IMR-90 (cell line): ENCODE results near the gene PELI1. TPM values are rescaled to one million over a fixed set of nuclear protein-coding genes. Genes with fewer than 3 reads are reported as not detected.

Source experiments
- ATAC-seq: fragments of 200-7000 bp; cut with Tn5 transposase; 2 replicates; pipeline ENCODE4 v1.9.1; 2020; ENCODE audit warnings: low read depth, mild to moderate bottlenecking, moderate library complexity
- BruUV-seq: library from RNA; stranded (reverse); fragments of 400-500 nt; replicated peaks from 2 replicates; lab custom pipeline; 2021; lab: Mats Ljungman, UMichigan
- CTCF ChIA-PET: fragments of 300-600 bp; formaldehyde crosslinking; extraction: SDS; loops from one replicate; lab custom pipeline; 2021; ENCODE audit warnings: antibody characterized with exemption; lab: Yijun Ruan, JAX
- POLR2A ChIA-PET: fragments of 300-600 bp; sonication (Branson Sonifier 250); formaldehyde crosslinking; loops from one replicate; lab custom pipeline; 2022; ENCODE audit warnings: antibody characterized with exemption; ENCODE audit not compliant: unreplicated experiment; lab: Charles Lee
- DNase-seq: peaks from one replicate; pipeline ENCODE4 v3.0.0; 2013
- H2AFZ ChIP-seq: replicated peaks from 2 replicates; pipeline ENCODE3; 2013; ENCODE audit warnings: low read length, mild to moderate bottlenecking; ENCODE audit not compliant: poor library complexity
- H2AK5ac ChIP-seq: 2 replicates; pipeline ENCODE4 v1.6.1; 2013; ENCODE audit warnings: low read depth, low read length, inconsistent platforms
- H2AK9ac ChIP-seq: replicated peaks from 2 replicates; pipeline ENCODE3; 2013; ENCODE audit warnings: mild to moderate bottlenecking, low read depth, low read length, moderate library complexity; ENCODE audit not compliant: poor library complexity
- H2BK120ac ChIP-seq: 2 replicates; pipeline ENCODE4 v1.6.1; 2013; ENCODE audit warnings: low read depth, low read length, inconsistent platforms
- H2BK15ac ChIP-seq: 3 replicates; pipeline ENCODE4 v1.6.1; 2013; ENCODE audit warnings: low read depth, low read length, inconsistent platforms
- H2BK20ac ChIP-seq: 2 replicates; pipeline ENCODE4 v1.6.1; 2013; ENCODE audit warnings: low read depth, mild to moderate bottlenecking, inconsistent platforms, low read length, moderate library complexity
- H2BK5ac ChIP-seq: 2 replicates; pipeline ENCODE4 v1.6.1; 2013; ENCODE audit warnings: mild to moderate bottlenecking, low read depth, low read length, inconsistent platforms; ENCODE audit not compliant: poor library complexity, severe bottlenecking
- H3K14ac ChIP-seq: replicated peaks from 2 replicates; pipeline ENCODE4 v1.6.1; 2013; ENCODE audit warnings: low read depth, low read length, inconsistent platforms
- H3K18ac ChIP-seq: 2 replicates; pipeline ENCODE4 v1.6.1; 2013; ENCODE audit warnings: low read depth, low read length, control low read depth
- H3K23ac ChIP-seq: 2 replicates; pipeline ENCODE4 v1.6.1; 2013; ENCODE audit warnings: low read depth, low read length, inconsistent platforms
- H3K27ac ChIP-seq: 2 replicates; pipeline ENCODE4 v1.5.1; 2013; ENCODE audit warnings: mild to moderate bottlenecking, control low read depth, low read length; ENCODE audit not compliant: insufficient read depth
- H3K27me3 ChIP-seq: 2 replicates; pipeline ENCODE4 v1.6.1; 2013; ENCODE audit warnings: low read length; ENCODE audit not compliant: control insufficient read depth, insufficient read depth
- H3K36me3 ChIP-seq: 2 replicates; pipeline ENCODE4 v1.6.1; 2013; ENCODE audit warnings: low read length, mixed read lengths; ENCODE audit not compliant: control insufficient read depth, insufficient read depth
- H3K4ac ChIP-seq: 2 replicates; pipeline ENCODE4 v1.6.1; 2013; ENCODE audit warnings: low read depth, low read length, inconsistent platforms
- H3K4me1 ChIP-seq: 2 replicates; pipeline ENCODE4 v1.6.1; 2013; ENCODE audit warnings: low read length, mixed read lengths; ENCODE audit not compliant: control insufficient read depth, insufficient read depth
- H3K4me2 ChIP-seq: 2 replicates; pipeline ENCODE4 v1.6.1; 2013; ENCODE audit warnings: low read depth, mild to moderate bottlenecking, control low read depth, low read length, moderate library complexity
- H3K4me3 ChIP-seq: 2 replicates; pipeline ENCODE4 v1.5.1; 2013; ENCODE audit warnings: low read depth, mild to moderate bottlenecking, control low read depth, low read length, moderate library complexity; ENCODE audit not compliant: insufficient read depth
- H3K56ac ChIP-seq: 2 replicates; pipeline ENCODE4 v1.6.1; 2013; ENCODE audit warnings: low read length, inconsistent platforms; ENCODE audit not compliant: insufficient read depth; ENCODE audit errors: extremely low read depth
- H3K79me1 ChIP-seq, 2 experiments: 2 replicates each; pipeline ENCODE4 v1.6.1; 2013; ENCODE audit warnings: low read length in 2 of 2, inconsistent platforms in 1 of 2, low read depth in 1 of 2
- H3K9ac ChIP-seq: 2 replicates; pipeline ENCODE4 v1.6.1; 2013; ENCODE audit warnings: low read depth, low read length, control low read depth
- H3K9me1 ChIP-seq: 2 replicates; pipeline ENCODE4 v1.6.1; 2013; ENCODE audit warnings: low read length, inconsistent platforms; ENCODE audit not compliant: insufficient read depth
- H3K9me3 ChIP-seq: 2 replicates; pipeline ENCODE4 v1.6.1; 2013; ENCODE audit warnings: low read length; ENCODE audit not compliant: control insufficient read depth, insufficient read depth
- H4K20me1 ChIP-seq: 2 replicates; pipeline ENCODE4 v1.6.1; 2013; ENCODE audit warnings: low read length, inconsistent platforms; ENCODE audit not compliant: insufficient read depth
- H4K5ac ChIP-seq: 2 replicates; pipeline ENCODE4 v1.6.1; 2013; ENCODE audit warnings: mild to moderate bottlenecking, low read depth, low read length, control low read depth
- H4K8ac ChIP-seq, 2 experiments: 2 replicates each; pipeline ENCODE4 v1.6.1; 2013; ENCODE audit warnings: low read depth in 2 of 2, low read length in 2 of 2, control low read depth in 1 of 2, inconsistent platforms in 1 of 2
- H4K91ac ChIP-seq: 2 replicates; pipeline ENCODE4 v1.6.1; 2013; ENCODE audit warnings: low read depth, low read length, inconsistent platforms; ENCODE audit not compliant: insufficient read depth
- CEBPB ChIP-seq: IDR thresholded peaks from 2 replicates; pipeline ENCODE4 v1.6.1; 2012; ENCODE audit warnings: low read depth, low read length, improper control_type of control experiment
- CHD1 ChIP-seq: IDR thresholded peaks from 2 replicates; pipeline ENCODE4 v1.6.1; 2012; ENCODE audit warnings: low read depth, low read length, improper control_type of control experiment
- FOS ChIP-seq: fragments of 150-350 bp; IDR thresholded peaks from 2 replicates; pipeline ENCODE4 v1.6.1; 2016; ENCODE audit warnings: low read depth, low read length
- MAFK ChIP-seq: IDR thresholded peaks from 2 replicates; pipeline ENCODE4 v1.6.1; 2012; ENCODE audit warnings: low read depth, low read length, improper control_type of control experiment
- MAZ ChIP-seq: IDR thresholded peaks from 2 replicates; pipeline ENCODE4 v1.6.1; 2012; ENCODE audit warnings: low read depth, mild to moderate bottlenecking, low read length, improper control_type of control experiment, moderate library complexity, borderline replicate concordance
- MXI1 ChIP-seq: IDR thresholded peaks from 2 replicates; pipeline ENCODE4 v1.6.1; 2012; ENCODE audit warnings: low read depth, mild to moderate bottlenecking, low read length, moderate library complexity, borderline replicate concordance
- NFE2L2 ChIP-seq: fragments of 150-350 bp; IDR thresholded peaks from 2 replicates; pipeline ENCODE4 v1.6.1; 2016; ENCODE audit warnings: low read depth, mild to moderate bottlenecking, low read length
- POLR2A ChIP-seq: IDR thresholded peaks from 2 replicates; pipeline ENCODE4 v1.6.1; 2012; ENCODE audit warnings: mild to moderate bottlenecking, low read depth, low read length
- RAD21 ChIP-seq: IDR thresholded peaks from 2 replicates; pipeline ENCODE4 v1.6.1; 2012; ENCODE audit warnings: low read length, improper control_type of control experiment
- RCOR1 ChIP-seq: IDR thresholded peaks from 2 replicates; pipeline ENCODE4 v1.6.1; 2012; ENCODE audit warnings: mild to moderate bottlenecking, low read length, improper control_type of control experiment; ENCODE audit not compliant: insufficient replicate concordance
- RFX5 ChIP-seq: IDR thresholded peaks from 2 replicates; pipeline ENCODE4 v1.8.0; 2012; ENCODE audit warnings: low read depth, mild to moderate bottlenecking, low read length, moderate library complexity
- USF2 ChIP-seq: fragments of 150-350 bp; IDR thresholded peaks from 2 replicates; pipeline ENCODE4 v1.6.1; 2017; ENCODE audit warnings: mild to moderate bottlenecking, antibody characterized with exemption, low read length, low read depth
- WGBS, 2 experiments: methylation state at CpG; one replicate each; pipeline versions ENCODE4 v1.1.5 to v1.1.7; 2013; ENCODE audit warnings: missing lambda C conversion rate in 2 of 2; ENCODE audit not compliant: insufficient read length in 1 of 2; ENCODE audit errors: extremely low coverage in 2 of 2; 5-methylcytosine and 5-hydroxymethylcytosine counted together
- dilution Hi-C: fragments of 300-500 bp; cut with HindIII; formaldehyde crosslinking; loops from one replicate; pipeline ENCODE4 v1.14.3; 2018; ENCODE audit warnings: low sequenced_read_pairs; ENCODE audit not compliant: unreplicated experiment
- in situ Hi-C: fragments of 300-500 bp; cut with MboI; formaldehyde crosslinking; loops from 3 replicates; pipeline ENCODE4 v1.14.3; 2019; ENCODE audit warnings: low sequenced_read_pairs, inconsistent platforms, mixed read lengths
- intact Hi-C: fragments of 100-400 bp; cut with micrococcal nuclease; formaldehyde crosslinking; loops from 2 replicates; pipeline ENCODE4 v1.10.0; 2022
- polyA plus RNA-seq, 3 experiments: library from polyadenylated mRNA; depleted of rRNA; stranded (reverse); fragments of >200 nt; gene quantifications; 2 replicates each; pipeline ENCODE4 v1.2.3, GENCODE V29; 2012; ENCODE audit warnings: low replicate concordance in 1 of 3
- total RNA-seq: library from RNA; depleted of rRNA; stranded (reverse); fragments of >200 nt; gene quantifications from 2 replicates; pipeline ENCODE4 v1.2.3, GENCODE V29; 2012
- TF ChIP-seq, protein P1 (sequence below): conservative IDR thresholded peaks from 2 replicates; pipeline ENCODE4 v1.5.1; 2012; ENCODE audit warnings: mild to moderate bottlenecking, low read depth, low read length, improper control_type of control experiment

Gene PELI1
- total and polyA plus RNA-seq, 2 of the 4 experiments (the other 2 are of a cell fraction) = 2.2 to 2.5 TPM

DNA sequence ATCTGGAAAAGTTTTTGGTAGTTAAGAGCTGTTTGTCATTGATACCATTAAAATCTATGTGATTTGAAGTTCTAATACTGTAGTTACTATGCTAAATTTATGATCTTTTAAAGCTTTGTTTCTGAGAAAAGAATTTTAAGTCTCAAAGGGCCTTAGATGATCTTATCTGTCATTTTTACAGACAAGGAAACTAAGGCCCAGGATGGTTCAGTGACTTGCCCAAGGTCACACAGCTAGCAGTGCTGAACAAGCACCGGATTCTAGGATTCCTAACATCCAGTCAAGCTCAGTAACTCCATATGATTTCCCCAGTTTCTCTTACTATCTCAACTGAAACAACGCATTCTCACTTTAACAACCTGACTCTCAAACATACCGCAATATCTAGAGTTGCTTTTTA lies 37.7 kb downstream of the PELI1 start:
- CTCF ChIA-PET = no interaction called here
- WGBS, 2 experiments = no CpG with 5 or more reads among the region's 3 CpGs

More for the DNA sequence above, 37.7 kb downstream of the PELI1 start:
- Histone ChIP-seq H4K91ac (no peak overlapping the region), H3K18ac (no peak overlapping the region), H4K8ac (no peak overlapping the region), H3K56ac (no peak overlapping the region), H3K36me3 (0 out of 2 replicates have a peak, but pooled peaks cover 1% of the 10 kb centered on the region), H3K14ac (no peak overlapping the region), H3K23ac (no peak overlapping the region), H2AK5ac (no peak overlapping the region), H2AFZ (no peak overlapping the region), H2BK120ac (no peak overlapping the region), H4K20me1 (no peaks in the 10 kb centered on the region), H3K9ac (no peak overlapping the region), H3K27ac (no peak overlapping the region), H2BK15ac (no peak overlapping the region), H2BK5ac (no peak overlapping the region), H3K9me3 (no peaks in the 10 kb centered on the region), H2BK20ac (no peak overlapping the region), H3K4me2 (no peak overlapping the region), H3K27me3 (no peaks in the 10 kb centered on the region), H3K79me1 (no peaks in the 10 kb centered on the region), H3K4me1 (no peaks in the 10 kb centered on the region), H3K4me3 (no peak overlapping the region), H4K5ac (no peak overlapping the region), H3K4ac (no peak overlapping the region), H3K9me1 (no peaks in the 10 kb centered on the region), H2AK9ac (no peak overlapping the region)
- no peak for ATAC-seq
- DNase-seq = no peak
- no TSS peak for BruUV-seq
- dilution Hi-C loops = no loop called here
- no peak for TF ChIP-seq FOS
- TF ChIP-seq MAZ = no peak
- TF ChIP-seq POLR2A = no peak
- no peak for TF ChIP-seq MAFK
- TF ChIP-seq RAD21 = no peak
- TF ChIP-seq CHD1 = no peak
- TF ChIP-seq CEBPB = no peak
- TF ChIP-seq, protein P1, sequence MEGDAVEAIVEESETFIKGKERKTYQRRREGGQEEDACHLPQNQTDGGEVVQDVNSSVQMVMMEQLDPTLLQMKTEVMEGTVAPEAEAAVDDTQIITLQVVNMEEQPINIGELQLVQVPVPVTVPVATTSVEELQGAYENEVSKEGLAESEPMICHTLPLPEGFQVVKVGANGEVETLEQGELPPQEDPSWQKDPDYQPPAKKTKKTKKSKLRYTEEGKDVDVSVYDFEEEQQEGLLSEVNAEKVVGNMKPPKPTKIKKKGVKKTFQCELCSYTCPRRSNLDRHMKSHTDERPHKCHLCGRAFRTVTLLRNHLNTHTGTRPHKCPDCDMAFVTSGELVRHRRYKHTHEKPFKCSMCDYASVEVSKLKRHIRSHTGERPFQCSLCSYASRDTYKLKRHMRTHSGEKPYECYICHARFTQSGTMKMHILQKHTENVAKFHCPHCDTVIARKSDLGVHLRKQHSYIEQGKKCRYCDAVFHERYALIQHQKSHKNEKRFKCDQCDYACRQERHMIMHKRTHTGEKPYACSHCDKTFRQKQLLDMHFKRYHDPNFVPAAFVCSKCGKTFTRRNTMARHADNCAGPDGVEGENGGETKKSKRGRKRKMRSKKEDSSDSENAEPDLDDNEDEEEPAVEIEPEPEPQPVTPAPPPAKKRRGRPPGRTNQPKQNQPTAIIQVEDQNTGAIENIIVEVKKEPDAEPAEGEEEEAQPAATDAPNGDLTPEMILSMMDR = no peak
- no peak for TF ChIP-seq RCOR1
- no peak for TF ChIP-seq MXI1
- TF ChIP-seq RFX5 = no peak
- TF ChIP-seq USF2 = no peak
- TF ChIP-seq NFE2L2 = no peak
- in situ Hi-C loops = no loop called here
- POLR2A ChIA-PET = no interaction called here
- intact Hi-C loops = no loop called here
